A673 (cell line): ENCODE data around the gene C12orf50. TPM values are rescaled to one million over a fixed set of nuclear protein-coding genes. Genes with fewer than 3 reads are reported as not detected.
"Not testable (repeated sequence)": the region's sequence is repeated elsewhere in the genome, so short reads cannot be mapped to it uniquely, and the experiment has no call there.

Source experiments
- BruUV-seq: library from RNA; stranded (reverse); fragments of 400-500 nt; replicated peaks from 2 replicates; lab custom pipeline; 2021; lab: Mats Ljungman, UMichigan
- CTCF ChIA-PET: fragments of 300-600 bp; sonication (Branson Sonifier 250); formaldehyde crosslinking; loops from one replicate; lab custom pipeline; 2022; ENCODE audit warnings: antibody characterized with exemption; lab: Charles Lee
- POLR2A ChIA-PET: fragments of 300-600 bp; sonication (Branson Sonifier 250); formaldehyde crosslinking; loops from one replicate; lab custom pipeline; 2022; ENCODE audit warnings: antibody characterized with exemption; ENCODE audit not compliant: low non-redundant PET; lab: Charles Lee
- DNase-seq: peaks from one replicate; pipeline ENCODE4 v3.0.0-alpha.2; 2015; ENCODE audit warnings: low spot score
- H3K27ac ChIP-seq: fragments of 200-600 bp; sonication (generic); 2 replicates; pipeline ENCODE4 v1.5.1; 2016; ENCODE audit warnings: mixed run types, low read depth, mild to moderate bottlenecking, mixed read lengths, antibody characterized with exemption, low read length; ENCODE audit not compliant: poor library complexity, severe bottlenecking
- H3K27me3 ChIP-seq: fragments of 200-600 bp; sonication (generic); replicated peaks from 2 replicates; pipeline ENCODE4 v1.6.1; 2017; ENCODE audit warnings: mixed run types, low read depth, mild to moderate bottlenecking, mixed read lengths, antibody characterized with exemption, low read length; ENCODE audit not compliant: insufficient read depth, poor library complexity
- H3K36me3 ChIP-seq: fragments of 200-600 bp; sonication (generic); 2 replicates; pipeline ENCODE4 v1.6.1; 2016; ENCODE audit warnings: mixed run types, mild to moderate bottlenecking, mixed read lengths, antibody characterized with exemption, low read length; ENCODE audit not compliant: insufficient read depth, poor library complexity, severe bottlenecking
- H3K4me1 ChIP-seq: fragments of 200-600 bp; sonication (generic); 2 replicates; pipeline ENCODE4 v1.6.1; 2017; ENCODE audit warnings: mixed run types, mild to moderate bottlenecking, mixed read lengths, antibody characterized with exemption, low read length; ENCODE audit not compliant: insufficient read depth, poor library complexity, severe bottlenecking
- H3K4me3 ChIP-seq: fragments of 200-600 bp; sonication (generic); 2 replicates; pipeline ENCODE4 v1.5.1; 2016; ENCODE audit warnings: low read depth, mixed run types, mild to moderate bottlenecking, mixed read lengths, low read length; ENCODE audit not compliant: poor library complexity, severe bottlenecking
- H3K9me3 ChIP-seq: fragments of 200-600 bp; sonication (generic); 2 replicates; pipeline ENCODE4 v1.6.1; 2016; ENCODE audit warnings: mixed run types, low read depth, mild to moderate bottlenecking, mixed read lengths, antibody characterized with exemption, low read length; ENCODE audit not compliant: poor library complexity, severe bottlenecking
- CTCF ChIP-seq: fragments of 300-800, 200-600 bp; sonication (generic); conservative IDR thresholded peaks from 2 replicates; pipeline ENCODE4 v1.5.1; 2017; ENCODE audit warnings: low read depth, mild to moderate bottlenecking, antibody characterized with exemption, low read length, moderate library complexity, mixed read lengths
- EZH2 ChIP-seq: fragments of 200-600 bp; sonication (generic); IDR thresholded peaks from 2 replicates; pipeline ENCODE4 v1.6.1; 2017; ENCODE audit warnings: borderline replicate concordance, low read depth, mild to moderate bottlenecking, mixed read lengths, antibody characterized with exemption, low read length; ENCODE audit not compliant: poor library complexity, severe bottlenecking
- intact Hi-C: fragments of 100-400 bp; cut with micrococcal nuclease; formaldehyde crosslinking; loops from one replicate; pipeline ENCODE4 v1.10.0; 2022; ENCODE audit not compliant: unreplicated experiment
- total RNA-seq: library from RNA; stranded (reverse); gene quantifications from 2 replicates; pipeline ENCODE4 v1.2.3, GENCODE V29; 2021

C12orf50 gene
- total RNA-seq, 1 experiment from 2014 or later: 0.15 TPM

DNA sequence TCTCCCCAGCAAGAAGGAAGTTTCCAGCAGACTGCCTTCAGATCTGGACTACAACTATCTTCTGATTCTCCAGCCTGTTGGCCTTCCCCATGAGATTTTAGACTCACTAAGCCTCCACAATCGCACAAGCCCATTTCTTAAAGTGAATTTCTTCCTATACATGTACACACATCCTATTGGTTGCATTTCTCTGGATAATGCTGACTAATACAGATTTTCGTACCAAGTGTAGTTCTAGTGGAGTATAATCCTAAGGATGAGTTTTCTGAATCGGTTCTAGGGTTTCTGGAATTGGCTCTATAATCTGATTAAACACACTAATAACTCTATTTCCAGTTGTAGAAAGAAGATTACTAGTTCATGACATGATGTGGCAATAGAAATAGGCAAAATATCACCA, 53.3 kb downstream of the C12orf50 start:
- no TSS peak for BruUV-seq
- intact Hi-C loops: no loop called here
- ChIA-PET CTCF (no interaction called here), POLR2A (no interaction called here)
- Histone ChIP-seq H3K36me3 (no peaks in the 10 kb centered on the region), H3K9me3 (no peaks in the 10 kb centered on the region), H3K27me3 (no peaks in the 10 kb centered on the region), H3K4me1 (peaks cover 12% of the 10 kb centered on the region), H3K4me3 (no peak overlapping the region), H3K27ac (no peak overlapping the region)
- TF ChIP-seq CTCF (no peak), EZH2 (no peak)
- DNase-seq: no peak

- H3K27ac ChIP-seq: no peak overlapping the region
- H3K36me3 ChIP-seq: no peaks in the 10 kb centered on the region
- TF ChIP-seq CTCF: no peak
- peaks cover 5% of the 10 kb centered on the region for H3K4me1 ChIP-seq
- no peaks in the 10 kb centered on the region for H3K27me3 ChIP-seq
- peak; percentile 74 for DNase-seq
- no peak overlapping the region for H3K4me3 ChIP-seq
- POLR2A ChIA-PET: interaction anchor here (0.6 kb wide), 1 partner anchor 47 kb away, joined by 3 read pairs; no protein-coding TSS in a partner anchor
- BruUV-seq: no TSS peak
- intact Hi-C loops: no loop called here
- CTCF ChIA-PET: no interaction called here
- H3K9me3 ChIP-seq: no peaks in the 10 kb centered on the region
Measured at GRCh38 chr12:87967871-87968270, 61.3 kb downstream of the C12orf50 start.

GRCh38 chr12:87960566-87960965, 68.6 kb downstream of the C12orf50 start:
- POLR2A ChIA-PET: no interaction called here

DNA sequence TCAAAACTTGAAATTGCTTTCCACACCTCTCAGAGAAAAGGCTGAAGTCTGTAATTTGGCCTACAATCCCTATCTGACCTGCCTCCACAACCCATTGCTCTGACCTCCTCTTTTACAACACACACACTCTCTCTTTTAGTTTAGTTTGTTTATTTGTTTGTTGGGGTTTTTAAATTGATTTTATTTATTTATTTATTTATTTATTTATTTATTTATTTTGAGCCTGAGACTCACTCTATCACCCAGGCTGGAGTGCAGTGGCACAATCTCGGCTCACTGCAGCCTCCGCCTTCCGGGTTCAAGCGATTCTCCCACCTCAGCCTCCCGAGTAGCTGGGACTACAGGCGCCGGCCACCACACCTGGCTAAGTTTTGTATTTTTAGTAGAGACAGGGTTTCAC, 75.2 kb downstream of the C12orf50 start:
- DNase-seq, H3K4me3 ChIP-seq, H3K9me3 ChIP-seq, BruUV-seq, H3K4me1 ChIP-seq, CTCF ChIA-PET, POLR2A ChIA-PET, H3K27me3 ChIP-seq, H3K36me3 ChIP-seq, H3K27ac ChIP-seq: not testable (repeated sequence)
- intact Hi-C loops: loop anchor here (5.0 to 10.0 kb wide), 2 partner anchors 87 to 1999 kb away; no protein-coding TSS in a partner anchor

More at GRCh38 chr12:87960566-87960965, 68.6 kb downstream of the C12orf50 start:
- BruUV-seq: no TSS peak
- Histone ChIP-seq H3K9me3 (no peaks in the 10 kb centered on the region), H3K27me3 (no peaks in the 10 kb centered on the region), H3K4me1 (peaks cover 11% of the 10 kb centered on the region), H3K36me3 (no peaks in the 10 kb centered on the region), H3K27ac (no peak overlapping the region), H3K4me3 (no peak overlapping the region)
- TF ChIP-seq EZH2 (no peak), CTCF (no peak)
- DNase-seq: peak; percentile 45
- CTCF ChIA-PET: no interaction called here
- intact Hi-C loops: no loop called here
